CD14-positive monocyte (primary cell): ENCODE measurements around the gene SUCNR1. TPM values are rescaled to one million over a fixed set of nuclear protein-coding genes. Genes with fewer than 3 reads are reported as not detected.
A peak's percentile ranks its signal among the peaks of the same experiment; 100 is the strongest.

Experiments
- DNase-seq, 3 donors: peaks; one replicate each; pipeline ENCODE4 v3.0.0-alpha.2; 2011 to 2022
- H2AFZ ChIP-seq: 2 replicates; pipeline ENCODE4 v1.6.0; 2012; ENCODE audit warnings: mild to moderate bottlenecking, low read depth, low read length, inconsistent platforms; ENCODE audit not compliant: insufficient read depth, poor library complexity, severe bottlenecking
- H3K27ac ChIP-seq, 2 donors: 1 replicate in 1 of 2; 2 replicates in 1 of 2; pipeline ENCODE4 v1.5.1; 2012 to 2013; ENCODE audit warnings: low read length in 2 of 2, control low read depth in 1 of 2, inconsistent platforms in 1 of 2, low read depth in 1 of 2, mild to moderate bottlenecking in 1 of 2
- H3K27me3 ChIP-seq, 2 donors: one replicate each; pipeline versions ENCODE4 v1.6.0 to v1.6.1; 2011 to 2013; ENCODE audit warnings: low read length in 2 of 2; ENCODE audit not compliant: control insufficient read depth in 2 of 2, insufficient read depth in 2 of 2
- H3K36me3 ChIP-seq, 2 donors: replicated peaks in 1 of 2; 1 replicate in 1 of 2; 2 replicates in 1 of 2; pipeline versions ENCODE4 v1.5.1 to v1.6.1; 2012 to 2013; ENCODE audit warnings: low read length in 2 of 2, control low read depth in 1 of 2, inconsistent platforms in 1 of 2, mild to moderate bottlenecking in 1 of 2; ENCODE audit not compliant: insufficient read depth in 2 of 2, control insufficient read depth in 1 of 2
- H3K4me1 ChIP-seq, 2 donors: 1 replicate in 1 of 2; 2 replicates in 1 of 2; pipeline versions ENCODE4 v1.5.1 to v1.6.1; 2012 to 2013; ENCODE audit warnings: low read length in 2 of 2, control low read depth in 1 of 2, inconsistent platforms in 1 of 2, mild to moderate bottlenecking in 1 of 2, moderate library complexity in 1 of 2; ENCODE audit not compliant: insufficient read depth in 2 of 2, control insufficient read depth in 1 of 2
- H3K4me2 ChIP-seq: replicated peaks from 2 replicates; pipeline ENCODE3; 2012; ENCODE audit warnings: low read length, moderate library complexity, mild to moderate bottlenecking; ENCODE audit not compliant: poor library complexity, severe bottlenecking; ENCODE audit errors: extremely low read depth
- H3K4me3 ChIP-seq, 3 experiments: fragments of 200-600 bp in 1 of 3; sonication (generic) in 1 of 3; replicated peaks in 1 of 3; 1 replicate in 2 of 3; 2 replicates in 1 of 3; pipeline ENCODE4 v1.5.1; 2011 to 2013; ENCODE audit warnings: low read length in 3 of 3, mild to moderate bottlenecking in 3 of 3, control low read depth in 2 of 3, low read depth in 2 of 3, inconsistent platforms in 1 of 3, moderate library complexity in 1 of 3
- H3K79me2 ChIP-seq: 2 replicates; pipeline ENCODE4 v1.6.0; 2012; ENCODE audit warnings: mild to moderate bottlenecking, control low read depth, inconsistent platforms, low read length, moderate library complexity; ENCODE audit not compliant: insufficient read depth
- H3K9ac ChIP-seq: 2 replicates; pipeline ENCODE4 v1.6.0; 2017; ENCODE audit warnings: low read length, mild to moderate bottlenecking; ENCODE audit not compliant: insufficient read depth, poor library complexity, severe bottlenecking
- H3K9me3 ChIP-seq, 2 donors: replicated peaks in 1 of 2; 1 replicate in 1 of 2; 2 replicates in 1 of 2; pipeline versions ENCODE4 v1.5.1 to v1.6.1; 2012 to 2013; ENCODE audit warnings: low read length in 2 of 2, control low read depth in 1 of 2; ENCODE audit not compliant: control insufficient read depth in 1 of 2, insufficient read depth in 1 of 2
- H4K20me1 ChIP-seq: 2 replicates; pipeline ENCODE4 v1.6.0; 2012; ENCODE audit warnings: mild to moderate bottlenecking, low read length, control low read depth, moderate library complexity; ENCODE audit not compliant: insufficient read depth
- H3K27ac Mint-ChIP-seq, 7 donors: one replicate each; pipeline ENCODE4 v1.8.0; 2020; ENCODE audit warnings: mild to moderate bottlenecking in 7 of 7, mixed read lengths in 7 of 7, moderate library complexity in 6 of 7, inconsistent platforms in 2 of 7
- H3K27me3 Mint-ChIP-seq, 3 donors: one replicate each; pipeline ENCODE4 v1.8.0; 2021 to 2022; ENCODE audit warnings: low read depth in 3 of 3, mild to moderate bottlenecking in 3 of 3, mixed read lengths in 3 of 3, moderate library complexity in 3 of 3, inconsistent platforms in 1 of 3
- H3K36me3 Mint-ChIP-seq, 2 donors: one replicate each; pipeline ENCODE4 v1.8.0; 2020; ENCODE audit warnings: mixed read lengths in 2 of 2, inconsistent platforms in 1 of 2, mild to moderate bottlenecking in 1 of 2
- H3K4me1 Mint-ChIP-seq: one replicate; pipeline ENCODE4 v1.8.0; 2020; ENCODE audit warnings: mild to moderate bottlenecking, mixed read lengths
- H3K4me3 Mint-ChIP-seq, 2 donors: one replicate each; pipeline ENCODE4 v1.8.0; 2020; ENCODE audit warnings: mild to moderate bottlenecking in 2 of 2, mixed read lengths in 2 of 2, moderate library complexity in 1 of 2
- H3K9me3 Mint-ChIP-seq, 7 donors: one replicate each; pipeline ENCODE4 v1.8.0; 2020 to 2022; ENCODE audit warnings: mixed read lengths in 7 of 7, mild to moderate bottlenecking in 6 of 7, moderate library complexity in 6 of 7, inconsistent platforms in 2 of 7
- CTCF ChIP-seq: fragments of 200-600 bp; IDR thresholded peaks from one replicate; pipeline ENCODE4 v1.8.0; 2022; ENCODE audit warnings: antibody characterized with exemption, mild to moderate bottlenecking
- WGBS: methylation state at CpG from one replicate; pipeline ENCODE4 v1.1.5; 2013; ENCODE audit warnings: missing lambda C conversion rate; ENCODE audit not compliant: insufficient coverage; 5-methylcytosine and 5-hydroxymethylcytosine counted together
- intact Hi-C, 2 donors: fragments of 100-400 bp; cut with micrococcal nuclease; formaldehyde crosslinking; loops; one replicate each; pipeline versions ENCODE4 v1.15.0 to v1.15.1; 2023
- polyA plus RNA-seq, 3 donors: library from polyadenylated mRNA; depleted of rRNA in 1 of 3; unstranded in 2 of 3; stranded (reverse) in 1 of 3; fragments of 300-500 nt in 2 of 3; fragments of >200 nt in 1 of 3; fragmentation: Illumina TruSeq in 2 of 3; gene quantifications; 1 replicate in 2 of 3; 2 replicates in 1 of 3; pipeline ENCODE4 v1.2.3, GENCODE V29; 2012 to 2021

The SUCNR1 gene
- polyA plus RNA-seq, 3 donors: 0.09 to 0.28 (median 0.20) TPM

DNA sequence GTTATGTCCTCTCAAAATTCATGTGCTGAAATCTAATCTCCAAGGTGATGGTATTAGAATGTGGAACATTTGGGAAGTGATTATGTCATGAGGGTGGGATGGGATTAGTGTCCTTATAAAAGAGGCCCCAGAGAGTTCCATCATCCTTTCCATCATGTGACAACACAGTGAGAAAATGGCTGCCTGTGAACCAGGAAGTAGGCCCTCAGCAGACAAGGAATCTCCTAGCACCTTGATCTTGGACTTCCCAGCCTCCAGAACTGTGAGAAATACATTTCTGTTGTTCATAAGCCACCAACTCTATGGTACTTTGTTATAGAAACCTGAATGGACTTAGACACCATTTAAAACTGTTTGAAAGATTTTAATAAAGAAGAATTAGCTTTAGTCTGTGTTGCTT, 20.8 kb downstream of the SUCNR1 start:
- Histone ChIP-seq H3K4me1 (peaks cover 17 to 30% of the 10 kb centered on the region in 2 donors), H2AFZ (peak overlapping the region; percentile 47), H3K79me2 (no peaks in the 10 kb centered on the region), H4K20me1 (no peaks in the 10 kb centered on the region), H3K9me3 (no peaks in the 10 kb centered on the region), H3K27ac (no peak overlapping the region), H3K27me3 (no peaks in the 10 kb centered on the region), H3K4me2 (no peak overlapping the region), H3K9ac (no peak overlapping the region), H3K4me3 (no peak overlapping the region), H3K36me3 (no peaks in the 10 kb centered on the region)
- H3K9me3 Mint-ChIP-seq: peaks cover 0 to 3% (median 3%) of the 10 kb centered on the region in 7 donors
- no peaks in the 10 kb centered on the region for H3K36me3 Mint-ChIP-seq
- intact Hi-C loops: no loop called here
- no peak overlapping the region for H3K4me3 Mint-ChIP-seq
- TF ChIP-seq CTCF: no peak
- peaks cover 0 to 1% (median 0%) of the 10 kb centered on the region in 3 donors for H3K27me3 Mint-ChIP-seq
- H3K27ac Mint-ChIP-seq: no peak overlapping the region
- DNase-seq: no peak
- H3K4me1 Mint-ChIP-seq: peaks cover 37% of the 10 kb centered on the region

DNA sequence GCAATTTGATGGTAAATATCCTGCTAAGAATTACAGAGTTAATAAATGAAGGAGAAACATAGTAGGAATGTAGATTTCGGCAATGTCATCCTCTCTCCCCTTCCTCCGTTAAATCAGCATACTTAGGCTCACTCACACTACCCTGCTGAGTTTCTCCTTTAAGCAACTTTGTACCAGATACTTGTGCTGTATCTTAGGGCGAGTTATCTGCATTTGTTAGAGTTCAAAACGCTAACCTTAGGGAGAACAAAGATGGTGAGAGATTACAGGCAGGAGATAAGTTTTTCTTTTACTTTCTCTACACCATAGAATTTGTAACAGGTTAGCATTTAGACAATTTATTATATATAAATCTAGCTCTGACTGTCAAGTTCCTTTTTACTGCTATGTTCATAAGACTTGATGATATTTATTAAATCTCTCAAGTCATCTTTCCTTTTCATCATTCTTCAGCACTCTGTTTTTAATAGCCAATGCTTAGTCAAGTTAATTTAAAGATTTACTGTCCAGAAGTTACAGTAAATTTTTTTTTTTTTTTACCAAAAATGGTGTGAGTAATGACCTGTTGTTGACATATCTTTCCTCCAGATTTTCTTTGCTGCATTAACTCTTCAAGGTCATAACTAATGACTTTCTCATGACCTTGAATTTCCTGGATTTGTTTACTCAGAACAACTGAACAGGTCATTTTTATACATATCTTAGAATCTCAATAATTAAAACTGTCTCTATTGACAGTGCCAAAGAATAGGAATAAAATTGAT, 22.2 kb downstream of the SUCNR1 start:
- Histone ChIP-seq H3K9me3 (no peaks in the 10 kb centered on the region), H3K4me2 (no peak overlapping the region), H3K27me3 (no peaks in the 10 kb centered on the region), H3K79me2 (no peaks in the 10 kb centered on the region), H2AFZ (peak overlapping the region; percentile 57), H3K27ac (no peak overlapping the region), H3K4me1 (peaks cover 12 to 22% of the 10 kb centered on the region in 2 donors), H4K20me1 (no peaks in the 10 kb centered on the region), H3K36me3 (no peaks in the 10 kb centered on the region), H3K9ac (no peak overlapping the region), H3K4me3 (no peak overlapping the region)
- intact Hi-C loops: no loop called here
- Mint-ChIP-seq H3K27me3 (peaks cover 0 to 1% (median 0%) of the 10 kb centered on the region in 3 donors), H3K9me3 (peaks cover 0 to 3% (median 3%) of the 10 kb centered on the region in 7 donors), H3K36me3 (no peaks in the 10 kb centered on the region), H3K27ac (no peak overlapping the region), H3K4me3 (no peak overlapping the region), H3K4me1 (peaks cover 37% of the 10 kb centered on the region)
- no peak for TF ChIP-seq CTCF
- no peak for DNase-seq
- no CpG with 5 or more reads among the region's 4 CpGs for WGBS
